Epithelial cell of esophagus (primary cell): Measurements from ENCODE around the gene MVD.
A peak's percentile ranks its signal among the peaks of the same experiment; 100 is the strongest.

Experiments used
- DNase-seq: peaks from one replicate; pipeline ENCODE4 v3.0.0; 2010; ENCODE audit warnings: low read depth
- H3K4me3 ChIP-seq: 2 replicates; pipeline ENCODE4 v1.5.1; 2011; ENCODE audit warnings: mild to moderate bottlenecking, low read length, control low read depth
- CTCF ChIP-seq: IDR thresholded peaks from 2 replicates; pipeline ENCODE4 v1.5.1; 2011; ENCODE audit warnings: low read depth, mild to moderate bottlenecking, low read length, control low read depth, inconsistent platforms; ENCODE audit not compliant: insufficient read depth; ENCODE audit errors: missing control alignments

The MVD gene

GRCh38 chr16:88662843-88663606 lies at the start of gene MVD:
MVD (minus strand) TSS chr16:88663091; CDS start chr16:88663080, 11 bp downstream.
- peak; percentile 99 for DNase-seq
- no peak for TF ChIP-seq CTCF
- peak within 1 kb of the TSS; percentile 85 for H3K4me3 ChIP-seq

- no peak overlapping the region for H3K4me3 ChIP-seq
- DNase-seq = no peak
- no peak for TF ChIP-seq CTCF
Measured at GRCh38 chr16:88712362-88712979, 49.6 kb upstream of the MVD start.

GRCh38 chr16:88711750-88712340 lies 49.0 kb upstream of the MVD start:
- no peak for DNase-seq
- H3K4me3 ChIP-seq = no peak overlapping the region
- no peak for TF ChIP-seq CTCF

- H3K4me3 ChIP-seq = no peak overlapping the region
- no peak for TF ChIP-seq CTCF
- no peak for DNase-seq
Measured at GRCh38 chr16:88710556-88710955, 47.7 kb upstream of the MVD start.

- H3K4me3 ChIP-seq = peak overlapping the region; percentile 96
- no peak for DNase-seq
- TF ChIP-seq CTCF = no peak
Measured at GRCh38 chr16:88706965-88707826, 44.3 kb upstream of the MVD start.

GRCh38 chr16:88706229-88706964 lies 43.5 kb upstream of the MVD start, which contains the start of the genes CTU2 and RNF166:
CTU2 (plus strand) TSS chr16:88706503; CDS start chr16:88706531, 28 bp downstream.
RNF166 (minus strand) TSS chr16:88706408; CDS start chr16:88706325, 83 bp downstream.
- H3K4me3 ChIP-seq = peak within 1 kb of the TSS; percentile 96
- DNase-seq = peak; percentile 92
- TF ChIP-seq CTCF = no peak
